GM21423 (cell line): ENCODE data around the gene ZNF708.
"Not testable (repeated sequence)": the region's sequence is repeated elsewhere in the genome, so short reads cannot be mapped to it uniquely, and the experiment has no call there.

Source experiments
- ATAC-seq: cut with Tn5 transposase; IDR thresholded peaks from one replicate; pipeline ENCODE4 v1.9.1; 2021; ENCODE audit warnings: mild to moderate bottlenecking, moderate library complexity; ENCODE audit not compliant: unreplicated experiment

Gene ZNF708

DNA sequence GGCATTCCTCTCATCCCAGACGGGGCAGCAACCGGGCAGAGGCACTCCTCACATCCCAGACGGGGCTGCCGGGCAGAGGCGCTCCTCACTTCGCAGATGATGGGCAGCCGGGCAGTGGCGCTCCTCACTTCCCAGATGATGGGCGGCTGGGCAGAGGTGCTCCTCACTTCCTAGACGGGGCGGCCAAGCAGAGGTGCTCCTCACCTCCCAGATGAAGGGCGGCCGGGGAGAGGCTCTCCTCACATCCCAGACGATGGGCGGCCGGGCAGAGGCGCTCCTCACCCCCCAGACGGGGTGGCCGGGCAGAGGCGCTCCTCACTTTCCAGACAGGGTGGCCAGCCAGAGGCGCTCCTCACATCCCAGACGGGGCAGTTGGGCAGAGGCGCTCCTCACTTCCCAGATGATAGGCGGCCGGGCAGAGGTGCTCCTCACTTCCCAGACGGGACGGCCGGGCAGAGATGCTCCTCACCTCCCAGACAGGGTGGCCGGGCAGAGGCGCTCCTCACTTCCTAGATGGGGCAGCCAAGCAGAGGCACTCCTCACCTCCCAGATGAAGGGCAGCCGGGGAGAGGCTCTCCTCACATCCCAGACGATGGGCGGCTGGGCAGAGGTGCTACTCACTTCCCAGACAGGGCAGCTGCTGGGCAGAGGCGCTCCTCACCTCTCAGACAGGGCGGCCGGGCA, 68.9 kb downstream of the ZNF708 start:
- ATAC-seq = no peak

DNA sequence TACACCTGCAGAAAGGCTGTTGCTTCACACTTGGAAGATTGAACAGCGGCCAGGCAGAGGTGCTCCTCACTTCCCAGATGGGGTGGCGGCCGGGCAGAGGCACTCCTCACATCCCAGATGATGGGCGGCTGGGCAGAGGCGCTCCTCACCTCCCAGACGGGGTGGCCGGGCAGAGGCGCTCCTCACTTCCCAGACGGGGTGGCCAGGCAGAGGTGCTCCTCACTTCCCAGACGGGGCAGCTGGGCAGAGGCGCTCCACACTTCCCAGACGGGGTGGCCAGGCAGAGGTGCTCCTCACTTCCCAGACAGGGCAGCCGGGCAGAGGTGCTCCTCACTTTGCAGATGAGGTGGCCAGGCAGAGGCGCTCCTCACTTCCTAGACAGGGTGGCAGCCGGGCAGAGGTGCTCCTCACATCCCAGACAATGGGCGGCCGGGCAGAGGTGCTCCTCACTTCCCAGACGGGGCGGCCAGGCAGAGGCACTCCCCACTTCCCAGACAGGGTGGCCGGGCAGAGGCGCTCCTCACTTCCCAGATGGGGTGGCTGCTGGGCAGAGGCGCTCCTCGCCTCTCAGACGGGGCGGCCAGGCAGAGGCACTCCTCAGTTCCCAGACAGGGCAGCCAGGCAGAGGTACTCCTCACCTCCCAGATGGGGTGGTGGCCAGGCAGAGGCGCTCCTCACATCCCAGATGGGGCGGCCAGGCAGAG, 69.6 kb downstream of the ZNF708 start:
- not testable (repeated sequence) for ATAC-seq

DNA sequence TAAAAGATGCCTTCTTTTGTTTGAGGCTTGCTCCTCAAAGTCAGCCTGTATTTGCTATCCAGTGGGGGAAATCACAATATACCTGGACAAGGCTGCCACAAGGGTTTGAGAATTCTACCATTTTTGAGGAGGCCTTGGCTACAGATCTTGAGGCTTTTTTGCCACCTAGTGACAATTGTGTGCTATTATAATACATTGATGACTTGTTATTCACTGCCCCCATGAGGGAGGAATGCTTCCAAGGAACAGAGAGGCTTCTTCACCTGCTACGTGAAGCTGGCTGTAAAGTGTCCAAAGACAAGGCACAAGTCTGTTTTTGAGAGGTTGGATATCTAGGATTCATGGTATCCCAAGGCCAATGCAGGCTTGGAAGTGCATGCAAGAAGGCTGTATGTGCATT, 72.5 kb downstream of the ZNF708 start:
- no peak for ATAC-seq
